H1 (cell line): ENCODE data around the gene NLRP6. TPM values are rescaled to one million over a fixed set of nuclear protein-coding genes. Genes with fewer than 3 reads are reported as not detected.

Experiments
- ATF3 ChIP-seq: IDR thresholded peaks from 2 replicates; pipeline ENCODE4 v1.6.1; 2011; ENCODE audit warnings: low read depth, mild to moderate bottlenecking, low read length; ENCODE audit not compliant: insufficient read depth
- CHD2 ChIP-seq: IDR thresholded peaks from 2 replicates; pipeline ENCODE4 v1.6.1; 2012; ENCODE audit warnings: low read length, improper control_type of control experiment
- FOSL1 ChIP-seq: IDR thresholded peaks from 2 replicates; pipeline ENCODE4 v1.6.1; 2011; ENCODE audit warnings: mild to moderate bottlenecking, low read depth, low read length, moderate library complexity; ENCODE audit not compliant: insufficient read depth
- polyA plus RNA-seq, 7 experiments: library from polyadenylated mRNA; depleted of rRNA in 3 of 7; stranded (reverse) in 5 of 7; unstranded in 2 of 7; fragments of >200 nt in 5 of 7; fragments of 200-250 nt in 2 of 7; gene quantifications; 1 replicate in 5 of 7; 2 replicates in 1 of 7; 4 replicates in 1 of 7; pipeline versions ENCODE4 v1.2.1 to v1.2.3, GENCODE V29; 2011 to 2013; ENCODE audit warnings: missing spikeins in 2 of 7, mixed read lengths in 2 of 7
- total RNA-seq: library from RNA; stranded (reverse); fragmentation: NEBNext Ultra II Directional; extraction: Animal tissue kit (Norgen Biotek cat#: 25700); gene quantifications from 2 replicates; pipeline ENCODE4 v1.2.1, GENCODE V29; 2021

The NLRP6 gene
- total and polyA plus RNA-seq, 2 of the 8 experiments (the other 6 are each of a cell fraction or from before 2014, with no cell fraction given) = not detected

DNA sequence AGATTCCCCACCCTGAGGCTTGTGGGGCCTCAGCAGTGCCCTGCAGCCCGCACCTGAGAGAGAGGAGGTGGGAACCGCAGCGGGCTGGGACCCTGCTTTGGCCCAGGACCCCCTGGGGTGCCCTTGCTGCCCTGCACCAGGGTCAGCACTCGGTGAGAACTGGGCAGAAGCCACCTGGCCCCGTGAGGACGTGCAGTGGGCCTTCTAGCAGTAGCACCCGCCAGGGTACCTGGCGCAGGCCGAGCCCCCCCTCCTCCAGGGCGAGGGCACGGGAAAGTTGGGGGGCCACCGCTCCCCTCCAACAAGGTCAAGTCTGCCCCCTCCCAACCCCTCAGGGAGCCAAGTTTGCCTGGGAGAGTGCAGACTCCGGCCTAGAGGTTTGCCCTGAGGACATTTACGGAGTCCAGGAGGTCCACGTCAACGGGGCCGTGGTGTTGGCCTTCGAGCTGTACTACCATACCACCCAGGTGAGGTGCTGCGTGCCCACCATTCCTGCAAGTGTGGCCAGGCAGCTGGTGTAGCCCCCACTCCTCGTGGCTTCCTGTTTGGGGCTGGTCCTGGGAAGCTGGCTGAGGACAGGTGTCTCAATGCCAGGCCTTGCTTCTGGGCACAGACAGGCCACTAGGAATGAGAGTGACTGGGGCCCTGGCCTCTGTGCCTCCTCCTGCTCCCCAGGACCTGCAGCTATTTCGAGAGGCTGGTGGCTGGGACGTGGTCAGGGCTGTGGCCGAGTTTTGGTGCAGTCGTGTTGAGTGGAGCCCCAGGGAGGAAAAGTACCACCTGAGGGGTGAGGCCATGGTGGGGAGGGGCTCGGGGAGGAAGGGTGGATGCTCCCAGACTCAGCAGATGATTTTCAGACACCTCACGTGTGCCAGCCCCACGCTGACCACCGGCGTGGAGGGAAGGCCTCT, 14.3 kb downstream of the NLRP6 start (continued):
- TF ChIP-seq CHD2 (no peak), ATF3 (no peak), FOSL1 (no peak)
